ENCODE data around the gene YTHDF2. TPM values are rescaled to one million over a fixed set of nuclear protein-coding genes. Genes with fewer than 3 reads are reported as not detected.

Gene YTHDF2
- total RNA-seq, 1 experiment from 2014 or later = 200 TPM

DNA sequence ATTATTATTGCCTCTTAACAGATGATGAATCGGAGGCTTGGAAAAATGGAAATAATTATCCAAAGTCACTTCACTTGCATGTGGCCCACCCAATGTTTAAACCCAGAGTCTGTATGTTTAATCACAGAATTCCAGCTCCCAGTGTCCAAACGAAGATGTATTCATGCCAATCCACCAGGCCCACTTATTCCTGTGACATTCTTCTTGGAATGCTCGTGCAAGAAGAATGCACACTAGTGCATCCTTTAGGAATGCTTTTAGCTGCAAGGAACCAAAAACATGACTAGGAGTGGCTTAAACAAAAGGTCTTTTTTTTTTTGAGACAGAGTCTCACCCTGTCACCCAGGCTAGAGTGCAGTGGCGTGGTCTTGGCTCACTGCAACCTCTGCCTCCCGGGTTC, 66.3 kb downstream of the YTHDF2 start:
- DNase-seq = no peak
- no peaks in the 10 kb centered on the region for H4K20me1 ChIP-seq (ENCODE audit: control insufficient read depth, insufficient read depth, insufficient read length)
- no peak overlapping the region for H3K27ac ChIP-seq (ENCODE audit: insufficient read length, low read depth, low read length)
- TF ChIP-seq CTCF (conservative IDR thresholded peaks at IDR 0.05) = no peak
- H3K4ac ChIP-seq (ENCODE audit: low read depth, low read length) = no peak overlapping the region
- no peak overlapping the region for H2BK20ac ChIP-seq (ENCODE audit: low read depth, low read length, poor library complexity, severe bottlenecking)
- no peak overlapping the region for H3K4me3 Mint-ChIP-seq
- H3K36me3 Mint-ChIP-seq (ENCODE audit: insufficient read depth in 1 of 3, low read depth in 3 of 3) = peaks cover 0 to 2% (median 0%) of the 10 kb centered on the region in 3 experiments; a peak in 2 of 7 replicates
- no peaks in the 10 kb centered on the region for H3K9me3 ChIP-seq (ENCODE audit: control insufficient read depth, low read depth, low read length)
- H2BK120ac ChIP-seq (ENCODE audit: low read depth, low read length, poor library complexity, severe bottlenecking) = no peak overlapping the region
- H3K27me3 Mint-ChIP-seq (ENCODE audit: low read depth) = peaks cover 5% of the 10 kb centered on the region
- WGBS (ENCODE audit: extremely low coverage, insufficient read length, low lambda C conversion rate) = no CpG with 5 or more reads among the region's 5 CpGs
- no peak overlapping the region for H3K27ac Mint-ChIP-seq
- no peak overlapping the region for H3T11ph ChIP-seq (ENCODE audit: low read length)
- no peaks in the 10 kb centered on the region for H3K27me3 ChIP-seq (ENCODE audit: insufficient read depth, low read length)
- no peaks in the 10 kb centered on the region for H3K23me2 ChIP-seq (ENCODE audit: insufficient read length, low read depth, low read length, poor library complexity, severe bottlenecking)
- peaks cover 30 to 35% of the 10 kb centered on the region in 2 experiments for H3K4me1 Mint-ChIP-seq
- H3K79me1 ChIP-seq (ENCODE audit: insufficient read depth, low read depth, low read length, poor library complexity, severe bottlenecking) = no peaks in the 10 kb centered on the region
- no peak overlapping the region for H3K18ac ChIP-seq (ENCODE audit: insufficient read length, low read depth, low read length)
- no peak overlapping the region for H3K9ac ChIP-seq (ENCODE audit: extremely low read depth, insufficient read length, low read length)
- H2AFZ ChIP-seq (ENCODE audit: low read length) = no peak overlapping the region
- no peaks in the 10 kb centered on the region for H3K79me2 ChIP-seq (ENCODE audit: insufficient read depth, low read length)
- no peak overlapping the region for H2BK5ac ChIP-seq (ENCODE audit: insufficient read length, low read length)
- no peak overlapping the region for H3K4me2 ChIP-seq (ENCODE audit: insufficient read depth, insufficient read length, low read length)
- no peak overlapping the region for H4K5ac ChIP-seq (ENCODE audit: insufficient read length, low read depth, low read length)
- H4K91ac ChIP-seq (ENCODE audit: insufficient read length, low read depth, low read length) = no peak overlapping the region
- H3K9me3 Mint-ChIP-seq = peaks cover 2 to 3% of the 10 kb centered on the region in 2 experiments; a peak in 3 of 5 replicates
- no peak overlapping the region for H3K56ac ChIP-seq (ENCODE audit: insufficient read length, low read depth, low read length)
- H3K4me1 ChIP-seq (ENCODE audit: insufficient read depth, low read length) = no peaks in the 10 kb centered on the region
- no peak overlapping the region for H3K23ac ChIP-seq (ENCODE audit: insufficient read length, low read depth, low read length)
- H2AK5ac ChIP-seq (ENCODE audit: insufficient read length, low read length) = no peak overlapping the region
- H3K14ac ChIP-seq (ENCODE audit: insufficient read depth, low read length) = no peak overlapping the region
- no peak overlapping the region for H2BK12ac ChIP-seq (ENCODE audit: insufficient read length, low read depth, low read length)
- H4K8ac ChIP-seq (replicated peaks; ENCODE audit: insufficient read length, low read depth, low read length) = no peak overlapping the region
- H2BK15ac ChIP-seq (ENCODE audit: low read depth, low read length) = no peak overlapping the region

All from H9 (cell line).